HepG2 (cell line): Measurements from ENCODE around the gene UQCR10. TPM values are rescaled to one million over a fixed set of nuclear protein-coding genes. Genes with fewer than 3 reads are reported as not detected.

ENCODE experiments used
- CBX1 ChIP-seq: IDR thresholded peaks from one replicate; pipeline ENCODE4 v1.6.1; 2016; ENCODE audit warnings: antibody characterized with exemption, low read depth
- ESRRA ChIP-seq: sonication (generic); formaldehyde crosslinking; IDR thresholded peaks from 2 replicates; pipeline ENCODE4 v1.5.1; 2020; ENCODE audit warnings: mild to moderate bottlenecking, low read depth, missing genetic modification reagents
- GFI1 ChIP-seq: sonication (generic); formaldehyde crosslinking; IDR thresholded peaks from 2 replicates; pipeline ENCODE4 v1.5.0; 2020; ENCODE audit warnings: missing genetic modification reagents, mild to moderate bottlenecking, borderline replicate concordance
- KLF16 ChIP-seq, 2 experiments: sonication (generic) in 1 of 2; formaldehyde crosslinking in 1 of 2; IDR thresholded peaks; 2 replicates each; pipeline versions ENCODE4 v1.6.1 to v1.8.0; 2016 to 2023; ENCODE audit warnings: missing genetic modification reagents in 2 of 2, missing compliant biosample characterization in 1 of 2
- ONECUT2 ChIP-seq: sonication (generic); formaldehyde crosslinking; IDR thresholded peaks from 2 replicates; pipeline ENCODE4 v1.4.0; 2020; ENCODE audit warnings: missing genetic modification reagents
- POLR2A ChIP-seq, 2 experiments: IDR thresholded peaks; 2 replicates each; pipeline ENCODE4 v1.6.1; 2011; ENCODE audit warnings: low read depth in 2 of 2, low read length in 2 of 2, mild to moderate bottlenecking in 1 of 2, moderate library complexity in 1 of 2; ENCODE audit not compliant: insufficient read depth in 1 of 2
- RAD21 ChIP-seq: fragments of 450-650 bp; formaldehyde crosslinking; IDR thresholded peaks from 2 replicates; pipeline ENCODE4 v1.5.0; 2020; ENCODE audit warnings: mild to moderate bottlenecking
- ZNF10 ChIP-seq: sonication (generic); formaldehyde crosslinking; IDR thresholded peaks from 2 replicates; pipeline ENCODE4 v1.4.0; 2020; ENCODE audit warnings: mild to moderate bottlenecking, low read depth, missing genetic modification reagents, borderline replicate concordance
- ZNF225 ChIP-seq: sonication (generic); formaldehyde crosslinking; IDR thresholded peaks from 2 replicates; pipeline ENCODE4 v1.4.0; 2020; ENCODE audit warnings: mild to moderate bottlenecking, missing genetic modification reagents
- ZNF629 ChIP-seq: sonication (generic); formaldehyde crosslinking; conservative IDR thresholded peaks from 2 replicates; pipeline ENCODE4 v1.5.0; 2020; ENCODE audit warnings: missing genetic modification reagents
- ZNF703 ChIP-seq: sonication (generic); formaldehyde crosslinking; IDR thresholded peaks from 2 replicates; pipeline ENCODE4 v1.5.1; 2020; ENCODE audit warnings: missing genetic modification reagents, mild to moderate bottlenecking, moderate library complexity, borderline replicate concordance
- ZNF772 ChIP-seq: sonication (generic); formaldehyde crosslinking; IDR thresholded peaks from 2 replicates; pipeline ENCODE4 v1.5.0; 2020; ENCODE audit warnings: mild to moderate bottlenecking, missing genetic modification reagents
- ZSCAN20 ChIP-seq: sonication (generic); formaldehyde crosslinking; IDR thresholded peaks from 2 replicates; pipeline ENCODE4 v1.4.0; 2020; ENCODE audit warnings: missing genetic modification reagents, mild to moderate bottlenecking, borderline replicate concordance
- polyA plus RNA-seq, 8 experiments: library from polyadenylated mRNA; depleted of rRNA in 3 of 8; stranded (reverse) in 7 of 8; unstranded in 1 of 8; fragments of >200 nt; fragmentation: Illumina TruSeq in 4 of 8; extraction: Trizol in 4 of 8; gene quantifications; 2 replicates each; pipeline versions ENCODE4 v1.2.1 to v1.2.3, GENCODE V29; 2011 to 2016; ENCODE audit warnings: low read depth in 4 of 8, missing spikeins in 1 of 8, mixed read lengths in 1 of 8; ENCODE audit not compliant: insufficient read depth in 1 of 8
- total RNA-seq, 5 experiments: library from RNA; depleted of rRNA; stranded (reverse); fragments of >200 nt; fragmentation: Illumina TruSeq; extraction: Trizol; gene quantifications; 2 replicates each; pipeline ENCODE4 v1.2.3, GENCODE V29; 2016; ENCODE audit warnings: low read depth in 1 of 5
- TF ChIP-seq, protein P1 (sequence below): sonication (generic); formaldehyde crosslinking; IDR thresholded peaks from 2 replicates; pipeline ENCODE4 v1.5.0; 2020; ENCODE audit warnings: missing genetic modification reagents
- TF ChIP-seq, protein P2 (sequence below): IDR thresholded peaks from 2 replicates; pipeline ENCODE4 v1.6.1; 2016; ENCODE audit warnings: low read depth
- TF ChIP-seq, protein P3 (sequence below): sonication (generic); formaldehyde crosslinking; conservative IDR thresholded peaks from 2 replicates; pipeline ENCODE4 v1.8.0; 2022; ENCODE audit warnings: missing genetic modification reagents
- TF ChIP-seq, protein P4 (sequence below): sonication (generic); formaldehyde crosslinking; IDR thresholded peaks from 2 replicates; pipeline ENCODE4 v1.4.0; 2020; ENCODE audit warnings: missing genetic modification reagents, low read depth, mild to moderate bottlenecking, borderline replicate concordance
- TF ChIP-seq, protein P5 (sequence below): sonication (generic); formaldehyde crosslinking; IDR thresholded peaks from 2 replicates; pipeline ENCODE4 v1.8.0; 2022; ENCODE audit warnings: mild to moderate bottlenecking, missing genetic modification reagents; ENCODE audit not compliant: insufficient replicate concordance
- TF ChIP-seq, protein P6 (sequence below): sonication (generic); formaldehyde crosslinking; IDR thresholded peaks from 2 replicates; pipeline ENCODE4 v1.4.0; 2020; ENCODE audit warnings: low read depth, mild to moderate bottlenecking, missing genetic modification reagents
- TF ChIP-seq, protein P7 (sequence below): IDR thresholded peaks from 2 replicates; pipeline ENCODE4 v1.6.1; 2016; ENCODE audit warnings: missing biosample characterization, missing genetic modification reagents, low read depth

The UQCR10 gene
- total and polyA plus RNA-seq, 2 of the 13 experiments (the other 11 are each of a cell fraction or from before 2014, with no cell fraction given): 225 to 232 TPM

DNA sequence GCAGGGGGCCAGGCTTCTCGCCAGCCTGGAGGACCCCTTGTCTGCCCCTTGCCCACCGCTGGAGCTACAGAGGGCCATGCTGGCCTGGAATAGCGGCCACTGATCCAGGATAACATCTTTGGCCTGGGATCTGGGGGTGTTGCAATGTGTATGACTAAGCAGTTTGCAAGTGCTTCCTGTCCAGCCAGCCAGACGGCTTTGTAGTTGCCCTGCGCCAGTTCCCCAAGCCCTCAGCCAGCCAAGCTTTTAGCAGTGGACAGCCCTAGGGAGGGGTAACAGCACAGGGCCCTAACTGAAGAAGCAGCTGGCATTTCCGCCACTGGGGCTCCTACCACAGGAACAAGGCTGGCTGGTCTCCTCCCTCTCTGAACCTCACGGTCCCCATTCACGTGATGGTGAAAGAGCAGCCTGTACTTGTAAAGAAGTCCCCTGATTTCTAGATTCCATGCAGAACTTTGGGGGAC lies 32.1 kb downstream of the UQCR10 start (continued):
- TF ChIP-seq, protein P1, sequence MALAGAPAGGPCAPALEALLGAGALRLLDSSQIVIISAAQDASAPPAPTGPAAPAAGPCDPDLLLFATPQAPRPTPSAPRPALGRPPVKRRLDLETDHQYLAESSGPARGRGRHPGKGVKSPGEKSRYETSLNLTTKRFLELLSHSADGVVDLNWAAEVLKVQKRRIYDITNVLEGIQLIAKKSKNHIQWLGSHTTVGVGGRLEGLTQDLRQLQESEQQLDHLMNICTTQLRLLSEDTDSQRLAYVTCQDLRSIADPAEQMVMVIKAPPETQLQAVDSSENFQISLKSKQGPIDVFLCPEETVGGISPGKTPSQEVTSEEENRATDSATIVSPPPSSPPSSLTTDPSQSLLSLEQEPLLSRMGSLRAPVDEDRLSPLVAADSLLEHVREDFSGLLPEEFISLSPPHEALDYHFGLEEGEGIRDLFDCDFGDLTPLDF (CRISPR knock-in tag): no peak
- TF ChIP-seq ZNF10: no peak
- TF ChIP-seq ESRRA (CRISPR knock-in tag): 0 out of 2 replicates have a peak, but pooled peaks have one; percentile 44
- no peak for TF ChIP-seq ZNF703 (CRISPR knock-in tag)
- TF ChIP-seq GFI1 (CRISPR knock-in tag): no peak
- no peak for TF ChIP-seq ZNF225
- no peak for TF ChIP-seq ONECUT2 (CRISPR knock-in tag)
- no peak for TF ChIP-seq RAD21 (CRISPR knock-in tag)
- TF ChIP-seq ZNF629 (CRISPR knock-in tag): no peak
- peak; percentile 64 for TF ChIP-seq CBX1
- TF ChIP-seq, protein P2, sequence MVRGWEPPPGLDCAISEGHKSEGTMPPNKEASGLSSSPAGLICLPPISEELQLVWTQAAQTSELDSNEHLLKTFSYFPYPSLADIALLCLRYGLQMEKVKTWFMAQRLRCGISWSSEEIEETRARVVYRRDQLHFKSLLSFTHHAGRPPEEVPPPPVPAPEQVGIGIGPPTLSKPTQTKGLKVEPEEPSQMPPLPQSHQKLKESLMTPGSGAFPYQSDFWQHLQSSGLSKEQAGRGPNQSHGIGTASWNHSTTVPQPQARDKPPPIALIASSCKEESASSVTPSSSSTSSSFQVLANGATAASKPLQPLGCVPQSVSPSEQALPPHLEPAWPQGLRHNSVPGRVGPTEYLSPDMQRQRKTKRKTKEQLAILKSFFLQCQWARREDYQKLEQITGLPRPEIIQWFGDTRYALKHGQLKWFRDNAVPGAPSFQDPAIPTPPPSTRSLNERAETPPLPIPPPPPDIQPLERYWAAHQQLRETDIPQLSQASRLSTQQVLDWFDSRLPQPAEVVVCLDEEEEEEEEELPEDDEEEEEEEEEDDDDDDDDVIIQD (CRISPR knock-in tag): peak; percentile 62; the same call in 1 of the 2 replicates
- peak in 1 of 2 experiments; percentile 54; a peak in 1 of 4 replicates for TF ChIP-seq KLF16 (CRISPR knock-in tag; IDR thresholded peaks at IDR 0.05)
- TF ChIP-seq, protein P3, sequence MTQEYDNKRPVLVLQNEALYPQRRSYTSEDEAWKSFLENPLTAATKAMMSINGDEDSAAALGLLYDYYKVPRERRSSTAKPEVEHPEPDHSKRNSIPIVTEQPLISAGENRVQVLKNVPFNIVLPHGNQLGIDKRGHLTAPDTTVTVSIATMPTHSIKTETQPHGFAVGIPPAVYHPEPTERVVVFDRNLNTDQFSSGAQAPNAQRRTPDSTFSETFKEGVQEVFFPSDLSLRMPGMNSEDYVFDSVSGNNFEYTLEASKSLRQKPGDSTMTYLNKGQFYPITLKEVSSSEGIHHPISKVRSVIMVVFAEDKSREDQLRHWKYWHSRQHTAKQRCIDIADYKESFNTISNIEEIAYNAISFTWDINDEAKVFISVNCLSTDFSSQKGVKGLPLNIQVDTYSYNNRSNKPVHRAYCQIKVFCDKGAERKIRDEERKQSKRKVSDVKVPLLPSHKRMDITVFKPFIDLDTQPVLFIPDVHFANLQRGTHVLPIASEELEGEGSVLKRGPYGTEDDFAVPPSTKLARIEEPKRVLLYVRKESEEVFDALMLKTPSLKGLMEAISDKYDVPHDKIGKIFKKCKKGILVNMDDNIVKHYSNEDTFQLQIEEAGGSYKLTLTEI (CRISPR knock-in tag): no peak
- no peak for TF ChIP-seq ZNF772
- TF ChIP-seq, protein P4, sequence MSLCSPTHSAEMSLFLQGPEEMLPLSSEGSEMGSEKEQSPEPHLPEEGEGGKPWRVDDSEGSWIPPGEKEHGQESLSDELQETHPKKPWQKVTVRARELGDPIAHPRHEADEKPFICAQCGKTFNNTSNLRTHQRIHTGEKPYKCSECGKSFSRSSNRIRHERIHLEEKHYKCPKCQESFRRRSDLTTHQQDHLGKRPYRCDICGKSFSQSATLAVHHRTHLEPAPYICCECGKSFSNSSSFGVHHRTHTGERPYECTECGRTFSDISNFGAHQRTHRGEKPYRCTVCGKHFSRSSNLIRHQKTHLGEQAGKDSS (CRISPR knock-in tag): peak; percentile 80; the same call in 1 of the 2 replicates
- TF ChIP-seq POLR2A (IDR thresholded peaks at IDR 0.05; ENCODE audit: insufficient read depth in 1 of 2, low read depth in 2 of 2, low read length in 2 of 2): peak in 1 of 2 experiments; percentile 37; a peak in 1 of 4 replicates
- TF ChIP-seq, protein P5, sequence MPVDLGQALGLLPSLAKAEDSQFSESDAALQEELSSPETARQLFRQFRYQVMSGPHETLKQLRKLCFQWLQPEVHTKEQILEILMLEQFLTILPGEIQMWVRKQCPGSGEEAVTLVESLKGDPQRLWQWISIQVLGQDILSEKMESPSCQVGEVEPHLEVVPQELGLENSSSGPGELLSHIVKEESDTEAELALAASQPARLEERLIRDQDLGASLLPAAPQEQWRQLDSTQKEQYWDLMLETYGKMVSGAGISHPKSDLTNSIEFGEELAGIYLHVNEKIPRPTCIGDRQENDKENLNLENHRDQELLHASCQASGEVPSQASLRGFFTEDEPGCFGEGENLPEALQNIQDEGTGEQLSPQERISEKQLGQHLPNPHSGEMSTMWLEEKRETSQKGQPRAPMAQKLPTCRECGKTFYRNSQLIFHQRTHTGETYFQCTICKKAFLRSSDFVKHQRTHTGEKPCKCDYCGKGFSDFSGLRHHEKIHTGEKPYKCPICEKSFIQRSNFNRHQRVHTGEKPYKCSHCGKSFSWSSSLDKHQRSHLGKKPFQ (CRISPR knock-in tag): no peak
- TF ChIP-seq, protein P6, sequence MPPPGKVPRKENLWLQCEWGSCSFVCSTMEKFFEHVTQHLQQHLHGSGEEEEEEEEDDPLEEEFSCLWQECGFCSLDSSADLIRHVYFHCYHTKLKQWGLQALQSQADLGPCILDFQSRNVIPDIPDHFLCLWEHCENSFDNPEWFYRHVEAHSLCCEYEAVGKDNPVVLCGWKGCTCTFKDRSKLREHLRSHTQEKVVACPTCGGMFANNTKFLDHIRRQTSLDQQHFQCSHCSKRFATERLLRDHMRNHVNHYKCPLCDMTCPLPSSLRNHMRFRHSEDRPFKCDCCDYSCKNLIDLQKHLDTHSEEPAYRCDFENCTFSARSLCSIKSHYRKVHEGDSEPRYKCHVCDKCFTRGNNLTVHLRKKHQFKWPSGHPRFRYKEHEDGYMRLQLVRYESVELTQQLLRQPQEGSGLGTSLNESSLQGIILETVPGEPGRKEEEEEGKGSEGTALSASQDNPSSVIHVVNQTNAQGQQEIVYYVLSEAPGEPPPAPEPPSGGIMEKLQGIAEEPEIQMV (CRISPR knock-in tag): no peak
- TF ChIP-seq ZSCAN20 (CRISPR knock-in tag): no peak
- TF ChIP-seq, protein P7, sequence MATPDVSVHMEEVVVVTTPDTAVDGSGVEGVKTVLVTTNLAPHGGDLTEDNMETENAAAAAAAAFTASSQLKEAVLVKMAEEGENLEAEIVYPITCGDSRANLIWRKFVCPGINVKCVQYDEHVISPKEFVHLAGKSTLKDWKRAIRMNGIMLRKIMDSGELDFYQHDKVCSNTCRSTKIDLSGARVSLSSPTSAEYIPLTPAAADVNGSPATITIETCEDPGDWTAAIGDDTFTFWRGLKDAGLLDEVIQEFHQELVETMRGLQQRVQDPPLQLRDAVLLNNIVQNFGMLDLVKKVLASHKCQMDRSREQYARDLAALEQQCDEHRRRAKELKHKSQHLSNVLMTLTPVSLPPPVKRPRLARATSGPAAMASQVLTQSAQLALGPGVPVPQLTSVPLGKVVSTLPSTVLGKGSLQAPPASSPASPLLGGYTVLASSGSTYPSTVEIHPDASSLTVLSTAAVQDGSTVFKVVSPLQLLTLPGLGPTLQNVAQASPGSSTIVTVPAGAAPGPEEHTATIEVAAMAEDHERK (CRISPR knock-in tag): no peak
